Gastrocnemius medialis (tissue), 4 donors: ENCODE measurements around the gene GADD45B.

Experiments
- POLR2A ChIP-seq, 2 donors: fragments of 450-650 bp; IDR thresholded peaks; one replicate each; pipeline ENCODE4 v1.6.1; 2017; ENCODE audit warnings: antibody characterized with exemption in 2 of 2, mild to moderate bottlenecking in 2 of 2, moderate library complexity in 2 of 2
- TF ChIP-seq, protein P1 (sequence below), 5 experiments: fragments of 450-650 bp in 3 of 5; fragments of 200-600 bp in 2 of 5; sonication (generic) in 2 of 5; IDR thresholded peaks in 4 of 5; conservative IDR thresholded peaks in 1 of 5; 1 replicate in 4 of 5; 2 replicates in 1 of 5; pipeline ENCODE4 v1.5.1; 2016 to 2019; ENCODE audit warnings: antibody characterized with exemption in 5 of 5, mild to moderate bottlenecking in 3 of 5, moderate library complexity in 3 of 5

DNA sequence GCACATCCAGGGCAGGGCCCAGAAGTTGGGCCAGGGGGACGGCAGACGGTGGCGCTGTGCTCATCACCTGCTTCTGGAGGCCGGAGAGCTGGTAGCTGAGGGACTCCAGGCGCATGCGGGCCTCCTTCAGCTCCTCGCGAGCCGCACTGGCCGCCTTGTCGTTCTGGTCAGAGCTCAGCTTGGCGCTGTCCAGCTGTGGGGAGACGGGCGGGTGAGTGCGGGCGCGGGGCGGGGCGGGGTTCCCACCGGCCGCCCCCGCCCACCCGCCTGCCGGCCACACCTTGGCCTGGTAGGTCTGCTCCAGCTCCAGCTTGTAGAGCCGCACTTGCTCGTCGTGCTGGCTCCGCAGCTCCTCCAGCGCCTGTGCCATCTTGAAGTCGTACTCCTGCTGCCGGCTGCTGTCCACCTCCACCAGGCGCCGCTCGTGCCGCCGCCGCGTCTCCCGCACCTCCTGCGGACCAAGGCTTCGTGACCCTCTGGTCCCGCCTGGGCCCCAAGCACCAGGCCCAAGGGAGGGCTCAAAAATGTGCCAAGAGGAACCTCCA lies 41.1 kb upstream of the GADD45B start:
- no peak for TF ChIP-seq POLR2A (IDR thresholded peaks at IDR 0.05)
- TF ChIP-seq, protein P1, sequence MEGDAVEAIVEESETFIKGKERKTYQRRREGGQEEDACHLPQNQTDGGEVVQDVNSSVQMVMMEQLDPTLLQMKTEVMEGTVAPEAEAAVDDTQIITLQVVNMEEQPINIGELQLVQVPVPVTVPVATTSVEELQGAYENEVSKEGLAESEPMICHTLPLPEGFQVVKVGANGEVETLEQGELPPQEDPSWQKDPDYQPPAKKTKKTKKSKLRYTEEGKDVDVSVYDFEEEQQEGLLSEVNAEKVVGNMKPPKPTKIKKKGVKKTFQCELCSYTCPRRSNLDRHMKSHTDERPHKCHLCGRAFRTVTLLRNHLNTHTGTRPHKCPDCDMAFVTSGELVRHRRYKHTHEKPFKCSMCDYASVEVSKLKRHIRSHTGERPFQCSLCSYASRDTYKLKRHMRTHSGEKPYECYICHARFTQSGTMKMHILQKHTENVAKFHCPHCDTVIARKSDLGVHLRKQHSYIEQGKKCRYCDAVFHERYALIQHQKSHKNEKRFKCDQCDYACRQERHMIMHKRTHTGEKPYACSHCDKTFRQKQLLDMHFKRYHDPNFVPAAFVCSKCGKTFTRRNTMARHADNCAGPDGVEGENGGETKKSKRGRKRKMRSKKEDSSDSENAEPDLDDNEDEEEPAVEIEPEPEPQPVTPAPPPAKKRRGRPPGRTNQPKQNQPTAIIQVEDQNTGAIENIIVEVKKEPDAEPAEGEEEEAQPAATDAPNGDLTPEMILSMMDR (IDR thresholded peaks at IDR 0.05 in 4 of 5, conservative IDR thresholded peaks at IDR 0.05 in 1 of 5) = no peak
